GM13976 (cell line): ENCODE data around the gene COL6A1.

Source experiments
- DNase-seq: peaks from one replicate; pipeline ENCODE4 v3.0.0; 2012; ENCODE audit warnings: low spot score
- CTCF ChIP-seq: IDR thresholded peaks from 2 replicates; pipeline ENCODE4 v1.5.1; 2012; ENCODE audit warnings: borderline replicate concordance, mild to moderate bottlenecking; ENCODE audit not compliant: insufficient read depth; ENCODE audit errors: extremely low read depth, missing control alignments, control extremely low read depth
- in situ Hi-C: fragments of 300-500 bp; cut with MboI; formaldehyde crosslinking; loops from one replicate; pipeline ENCODE4 v1.12.0; 2022; ENCODE audit warnings: low sequenced_read_pairs, mixed read lengths, inconsistent platforms; ENCODE audit not compliant: unreplicated experiment

The COL6A1 gene

GRCh38 chr21:45938453-45938755, 43.2 kb upstream of the COL6A1 start:
- DNase-seq, result no peak
- in situ Hi-C loops, result no loop called here
- no peak for TF ChIP-seq CTCF

- in situ Hi-C loops, result no loop called here
- no peak for TF ChIP-seq CTCF
- no peak for DNase-seq
Observed at GRCh38 chr21:45938811-45939520, 42.6 kb upstream of the COL6A1 start.

GRCh38 chr21:45939521-45940045, 42.0 kb upstream of the COL6A1 start:
- DNase-seq, result no peak
- in situ Hi-C loops, result no loop called here
- TF ChIP-seq CTCF, result no peak

GRCh38 chr21:45940091-45940490, 41.5 kb upstream of the COL6A1 start:
- DNase-seq, result no peak
- TF ChIP-seq CTCF, result no peak
- in situ Hi-C loops, result no loop called here

- no peak for DNase-seq
- no peak for TF ChIP-seq CTCF
- in situ Hi-C loops, result no loop called here
Observed at GRCh38 chr21:45940621-45941337, 40.8 kb upstream of the COL6A1 start.

- DNase-seq, result no peak
- in situ Hi-C loops, result no loop called here
Observed at GRCh38 chr21:45941338-45941710, 40.2 kb upstream of the COL6A1 start.

More at GRCh38 chr21:45941338-45941710, 40.2 kb upstream of the COL6A1 start:
- TF ChIP-seq CTCF, result no peak
